ENCODE results near the gene MCRIP2.

The MCRIP2 gene

DNA sequence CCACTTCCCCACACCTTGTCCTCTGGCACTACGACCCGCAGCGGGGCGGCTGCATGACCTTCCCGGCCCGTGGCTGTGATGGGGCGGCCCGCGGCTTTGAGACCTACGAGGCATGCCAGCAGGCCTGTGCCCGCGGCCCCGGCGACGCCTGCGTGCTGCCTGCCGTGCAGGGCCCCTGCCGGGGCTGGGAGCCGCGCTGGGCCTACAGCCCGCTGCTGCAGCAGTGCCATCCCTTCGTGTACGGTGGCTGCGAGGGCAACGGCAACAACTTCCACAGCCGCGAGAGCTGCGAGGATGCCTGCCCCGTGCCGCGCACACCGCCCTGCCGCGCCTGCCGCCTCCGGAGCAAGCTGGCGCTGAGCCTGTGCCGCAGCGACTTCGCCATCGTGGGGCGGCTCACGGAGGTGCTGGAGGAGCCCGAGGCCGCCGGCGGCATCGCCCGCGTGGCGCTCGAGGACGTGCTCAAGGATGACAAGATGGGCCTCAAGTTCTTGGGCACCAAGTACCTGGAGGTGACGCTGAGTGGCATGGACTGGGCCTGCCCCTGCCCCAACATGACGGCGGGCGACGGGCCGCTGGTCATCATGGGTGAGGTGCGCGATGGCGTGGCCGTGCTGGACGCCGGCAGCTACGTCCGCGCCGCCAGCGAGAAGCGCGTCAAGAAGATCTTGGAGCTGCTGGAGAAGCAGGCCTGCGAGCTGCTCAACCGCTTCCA is 8.1 kb upstream of the MCRIP2 start:
- H3K4me3 ChIP-seq (ENCODE audit: low read length) = no peak overlapping the region
- no peak for TF ChIP-seq ZNF274 (IDR thresholded peaks at IDR 0.05; ENCODE audit: low read depth, low read length)

DNA sequence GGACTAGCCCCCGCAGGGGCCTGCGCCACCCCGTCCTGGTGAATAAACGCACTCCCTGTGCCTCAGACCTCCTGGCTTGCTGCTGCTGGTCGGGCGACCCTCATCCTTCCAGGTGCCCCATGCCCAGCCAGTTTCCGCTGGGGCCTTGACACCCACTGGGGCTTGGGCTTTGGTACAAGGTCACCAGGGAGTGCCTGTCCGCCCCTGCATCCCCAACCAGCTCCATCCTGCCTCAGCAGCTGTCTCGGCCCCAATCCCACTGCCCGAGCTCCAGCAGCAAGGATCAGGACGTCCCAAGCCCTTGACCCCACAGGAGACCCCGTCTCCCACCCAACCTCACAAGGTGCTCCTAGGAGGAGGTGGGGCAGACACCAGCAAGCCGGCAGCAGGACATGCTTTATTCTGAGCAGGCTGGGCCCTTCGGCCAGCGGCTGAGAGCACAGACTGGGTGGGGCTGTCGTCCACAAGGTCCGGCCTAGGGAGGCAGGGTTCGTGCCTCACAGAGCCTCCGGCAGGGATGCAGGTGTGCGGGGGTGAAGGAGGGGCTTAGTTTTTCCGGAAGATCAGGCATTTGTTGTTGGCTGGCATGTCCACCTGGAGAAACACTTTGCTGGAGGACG is 7.5 kb upstream of the MCRIP2 start:
- H3K4me3 ChIP-seq (ENCODE audit: low read length) = no peak overlapping the region
- TF ChIP-seq ZNF274 (IDR thresholded peaks at IDR 0.05; ENCODE audit: low read depth, low read length) = no peak

DNA sequence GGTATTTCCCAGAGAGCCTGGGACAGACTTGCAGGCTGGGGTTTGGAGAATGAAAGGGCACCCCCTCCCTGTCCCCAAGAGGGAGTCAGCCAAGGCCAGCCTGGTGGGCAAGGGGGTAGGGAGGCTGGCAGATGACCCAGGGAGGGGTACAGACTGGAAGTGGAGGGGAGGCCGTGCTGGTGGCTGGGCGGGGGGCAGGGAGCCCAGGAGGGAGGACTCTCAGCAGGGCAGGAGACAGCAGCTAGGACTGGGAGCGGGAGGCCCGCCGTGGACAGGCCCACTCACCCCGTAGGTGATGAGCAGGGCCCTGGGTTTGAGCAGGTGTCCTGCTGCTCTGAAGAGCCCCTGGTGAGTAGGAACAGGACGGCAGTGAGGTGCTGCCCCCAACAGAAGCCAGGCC is 6.6 kb upstream of the MCRIP2 start:
- peak overlapping the region; percentile 65; the same call in 1 of the 2 replicates for H3K4me3 ChIP-seq (ENCODE audit: low read length)
- TF ChIP-seq ZNF274 (IDR thresholded peaks at IDR 0.05; ENCODE audit: low read depth, low read length) = no peak

DNA sequence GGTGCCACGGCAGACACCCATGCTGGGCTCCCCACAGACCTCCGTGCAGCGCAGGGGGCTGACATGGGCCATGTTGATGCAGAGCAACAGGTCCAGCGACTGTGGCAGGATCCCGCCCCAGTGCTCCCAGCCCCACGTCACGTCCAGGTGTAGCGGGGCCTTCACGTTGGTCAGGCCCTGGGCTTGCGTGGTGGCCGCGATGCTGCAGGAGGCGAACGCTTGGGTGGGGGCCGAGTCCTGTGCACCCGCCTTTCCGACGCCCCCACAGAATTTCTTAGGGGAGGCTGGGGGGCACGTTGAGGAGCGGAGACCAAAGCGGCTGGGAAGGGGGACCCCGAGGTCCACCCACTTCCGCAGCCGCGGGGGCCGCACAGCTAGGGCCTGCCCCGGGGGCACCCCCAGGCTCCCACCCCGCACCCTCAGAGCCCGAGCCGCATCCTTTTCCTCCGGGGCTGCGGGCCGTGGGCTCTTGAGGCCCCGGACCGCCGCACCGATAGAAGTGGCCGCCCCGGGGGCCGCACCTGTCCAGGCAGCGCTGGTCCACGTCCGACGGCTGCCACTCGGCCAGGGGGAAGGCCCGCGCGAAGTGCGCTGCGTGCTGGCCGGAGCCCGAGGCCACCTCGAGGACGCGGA is 5.9 kb upstream of the MCRIP2 start:
- TF ChIP-seq ZNF274 (IDR thresholded peaks at IDR 0.05; ENCODE audit: low read depth, low read length) = no peak

DNA sequence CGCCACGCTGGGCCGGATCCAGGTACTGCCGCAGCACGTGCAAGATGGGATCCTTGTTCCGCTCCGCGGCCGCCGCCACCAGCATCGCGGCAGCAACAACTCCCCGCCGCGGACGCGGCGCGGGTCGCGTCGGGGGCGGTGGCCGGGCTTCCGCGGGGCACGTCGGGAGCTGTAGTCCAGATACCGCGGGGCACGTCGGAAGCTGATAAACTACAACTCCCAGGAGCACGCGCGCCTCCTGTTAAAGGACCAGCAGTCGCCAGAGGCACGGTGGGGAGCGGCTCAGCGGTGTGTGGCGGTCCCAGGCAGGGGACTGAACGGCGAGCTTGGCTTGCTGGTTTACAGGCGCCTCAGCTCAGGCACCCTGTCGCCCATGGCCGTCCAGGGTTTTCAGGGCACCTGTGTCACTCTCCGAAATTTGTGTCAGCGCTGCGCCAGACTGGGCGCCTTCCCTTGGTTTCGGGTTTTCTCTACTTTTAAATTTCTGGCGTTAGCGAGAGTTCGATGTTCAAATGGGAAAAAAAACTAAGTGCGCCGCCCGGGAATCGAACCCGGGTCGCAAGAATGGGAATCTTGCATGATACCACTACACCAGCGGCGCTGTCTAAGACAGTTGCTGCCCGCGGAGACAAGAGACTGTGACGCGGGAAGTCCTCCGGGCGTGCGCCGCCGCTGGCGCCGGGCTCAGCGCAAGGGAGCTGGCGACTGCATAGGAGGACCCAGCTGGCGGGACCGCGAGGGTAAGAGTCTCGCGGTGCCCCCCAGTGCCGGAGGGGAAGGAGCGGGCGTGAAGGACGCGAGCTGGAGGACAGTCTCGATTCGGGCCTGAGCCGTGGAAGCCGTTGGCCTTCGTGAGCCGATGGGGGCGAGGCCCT is 5.2 kb upstream of the MCRIP2 start, which contains the start of gene METTL26:
METTL26 (minus strand) TSS at position 100 of the 875 bp plus-strand sequence; CDS start at position 85, 15 bp downstream.
- TF ChIP-seq ZNF274 (IDR thresholded peaks at IDR 0.05; ENCODE audit: low read depth, low read length) = no peak
- H3K4me3 ChIP-seq (ENCODE audit: low read length) = peak within 1 kb of the TSS; percentile 65

More for the DNA sequence above, 5.9 kb upstream of the MCRIP2 start:
- H3K4me3 ChIP-seq (ENCODE audit: low read length) = peak overlapping the region; percentile 65

DNA sequence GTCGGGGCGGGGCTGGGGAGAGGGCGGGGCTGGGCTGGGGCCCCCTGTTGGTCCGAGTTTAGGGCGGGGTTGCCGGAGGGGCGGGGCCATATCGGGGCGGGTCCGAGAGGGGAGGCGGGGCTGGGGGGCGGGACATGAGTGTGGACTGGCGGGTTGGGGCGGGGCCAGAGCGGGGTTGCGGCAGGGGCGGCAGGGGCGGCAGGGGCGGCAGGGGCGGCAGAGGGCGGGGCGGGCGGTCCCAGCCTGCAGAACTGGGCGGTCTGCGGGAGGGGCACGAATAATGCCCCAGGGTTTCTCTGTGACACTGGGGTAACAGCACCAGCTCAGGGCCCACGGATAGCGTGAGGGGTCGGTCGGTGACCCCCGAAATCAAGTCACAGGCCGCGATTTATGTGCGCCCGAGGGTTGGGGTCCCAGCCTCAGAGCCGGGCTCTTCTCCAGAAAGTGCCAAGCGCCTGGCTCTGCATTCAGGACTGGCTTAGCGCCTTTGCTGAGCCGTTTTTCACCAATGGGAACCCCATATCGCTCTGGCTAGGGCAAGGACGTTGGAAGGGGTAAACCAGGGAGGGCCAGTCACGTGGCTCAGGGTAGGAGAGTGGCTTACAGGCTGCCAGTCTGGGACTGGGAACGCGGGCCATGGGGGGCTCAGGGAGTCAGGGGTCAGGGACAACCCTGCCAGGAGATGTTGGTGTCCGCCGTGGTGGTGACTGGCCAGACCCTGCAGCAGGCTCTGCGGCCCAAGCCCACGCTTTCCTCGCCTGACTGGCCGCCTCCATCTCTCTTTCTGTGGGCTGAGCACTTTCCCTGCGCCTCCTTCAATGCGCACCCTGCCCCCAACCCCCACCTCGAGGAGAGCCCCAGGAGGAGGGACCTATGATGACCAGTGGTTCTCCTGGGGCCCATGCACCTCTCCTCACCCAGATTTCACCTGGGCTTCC is 4.3 kb upstream of the MCRIP2 start:
- TF ChIP-seq ZNF274 (IDR thresholded peaks at IDR 0.05; ENCODE audit: low read depth, low read length) = no peak
- peak overlapping the region; percentile 33; the same call in 1 of the 2 replicates for H3K4me3 ChIP-seq (ENCODE audit: low read length)

DNA sequence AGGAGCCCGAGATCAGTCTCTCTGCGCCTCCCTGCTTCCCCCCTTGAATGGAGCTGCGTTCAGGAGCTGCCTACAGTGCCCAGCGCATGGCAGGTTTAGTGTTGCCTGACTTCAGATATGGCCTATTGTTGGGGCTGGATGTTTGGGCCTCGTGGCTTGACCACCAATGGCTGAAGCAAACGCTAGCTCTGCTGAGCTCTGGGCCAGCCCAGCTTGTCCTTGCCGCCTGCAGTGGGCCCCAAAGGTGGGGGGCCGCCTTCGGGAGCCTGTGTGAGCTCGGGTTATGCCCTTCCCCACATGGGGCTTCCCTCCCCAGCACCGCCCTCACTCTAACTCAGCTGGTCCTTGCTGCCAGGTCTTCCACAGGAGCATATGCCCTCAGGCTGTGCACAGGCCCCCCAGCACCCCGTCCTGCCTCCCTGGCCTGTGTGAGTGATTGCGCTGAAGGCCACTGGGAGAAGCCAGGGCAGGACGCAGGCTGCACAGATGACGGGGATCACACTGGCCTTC is 3.5 kb upstream of the MCRIP2 start:
- H3K4me3 ChIP-seq (ENCODE audit: low read length) = no peak overlapping the region
- TF ChIP-seq ZNF274 (IDR thresholded peaks at IDR 0.05; ENCODE audit: low read depth, low read length) = no peak

DNA sequence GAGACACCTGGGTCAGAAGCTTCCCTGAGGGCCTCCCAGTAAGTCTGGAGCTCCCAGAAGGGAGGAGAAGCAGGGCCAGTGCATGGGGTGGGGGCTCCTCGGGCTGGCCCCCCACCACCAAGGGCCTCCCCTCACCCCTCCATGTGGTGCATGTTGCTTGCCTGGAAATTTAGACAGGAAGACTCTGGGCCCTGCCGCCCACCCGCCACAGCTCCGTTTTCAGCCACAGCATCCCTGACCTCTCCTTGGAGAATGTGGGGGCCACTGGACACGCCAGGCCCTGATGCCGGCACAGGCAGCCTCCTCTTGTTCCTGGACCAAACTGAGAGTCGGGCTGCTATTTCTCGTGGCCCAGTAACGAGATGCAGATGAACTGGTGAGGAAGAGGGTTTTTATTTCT is 2.8 kb upstream of the MCRIP2 start:
- H3K4me3 ChIP-seq (ENCODE audit: low read length) = no peak overlapping the region
- TF ChIP-seq ZNF274 (IDR thresholded peaks at IDR 0.05; ENCODE audit: low read depth, low read length) = no peak

DNA sequence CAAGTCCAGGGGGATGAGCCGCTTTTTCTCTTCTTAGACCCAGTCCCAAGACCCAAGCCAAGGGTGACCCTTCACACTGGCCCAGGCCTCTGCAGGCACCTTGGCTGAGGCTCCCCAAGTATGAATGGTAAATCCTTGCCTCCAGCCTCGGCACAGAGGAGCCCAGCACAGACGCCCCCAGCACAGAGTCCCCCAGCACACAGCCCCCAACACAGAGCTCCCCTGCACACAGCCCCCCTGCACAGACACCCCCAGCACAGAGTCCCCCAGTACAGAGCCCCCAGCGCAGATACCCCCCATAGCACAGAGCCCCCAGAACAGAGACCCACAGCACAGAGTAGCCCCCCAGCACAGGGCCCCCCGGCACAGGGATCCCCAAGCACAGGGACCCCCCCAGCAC is 1.0 kb upstream of the MCRIP2 start:
- TF ChIP-seq ZNF274 (IDR thresholded peaks at IDR 0.05; ENCODE audit: low read depth, low read length) = no peak
- no peak overlapping the region for H3K4me3 ChIP-seq (ENCODE audit: low read length)

DNA sequence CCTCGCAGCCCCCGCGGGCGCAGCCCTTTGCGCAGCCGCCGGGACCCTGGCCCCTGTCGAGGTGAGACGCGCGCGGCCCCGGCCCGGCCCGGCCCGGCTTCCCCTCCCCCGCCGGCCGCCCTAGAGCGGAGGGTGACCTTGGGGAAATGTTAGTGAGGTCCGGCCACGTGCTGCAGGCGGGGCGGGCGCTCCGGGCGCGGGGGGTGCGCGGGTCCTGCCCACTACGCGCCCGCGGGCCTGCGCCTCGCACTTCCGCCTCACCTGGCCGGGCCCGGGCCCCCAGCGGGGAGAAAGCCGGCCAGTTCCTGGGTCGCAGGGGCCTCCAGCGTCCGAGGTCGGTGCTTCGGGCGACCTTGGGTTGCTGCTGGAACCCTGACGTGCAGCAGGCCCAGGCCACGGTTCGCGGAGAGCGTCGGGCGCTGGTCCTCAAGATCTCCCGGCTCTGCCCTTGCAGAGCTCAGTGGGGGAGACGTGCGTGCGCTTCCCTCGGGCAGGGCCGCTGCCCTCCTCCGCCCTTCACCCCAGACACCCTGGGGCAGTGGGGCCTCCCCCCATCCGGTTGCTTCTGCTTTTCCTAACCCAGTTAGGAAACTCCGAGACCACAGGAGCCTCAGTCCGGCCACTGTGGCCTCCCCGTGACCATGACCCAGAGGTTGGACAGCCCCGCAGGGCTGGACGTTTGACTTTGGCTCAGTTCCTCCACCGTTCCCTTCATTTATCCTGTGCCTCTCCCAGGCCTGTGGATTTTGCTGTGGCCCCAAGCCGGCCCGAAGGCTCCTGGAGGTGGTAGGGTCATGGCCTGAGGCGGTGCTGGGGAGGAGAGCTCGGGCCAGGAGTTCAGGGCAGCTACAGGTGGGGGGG is 791 bp downstream of the MCRIP2 start:
- no peak for TF ChIP-seq ZNF274 (IDR thresholded peaks at IDR 0.05; ENCODE audit: low read depth, low read length)
- peak overlapping the region; percentile 76 for H3K4me3 ChIP-seq (ENCODE audit: low read length)

DNA sequence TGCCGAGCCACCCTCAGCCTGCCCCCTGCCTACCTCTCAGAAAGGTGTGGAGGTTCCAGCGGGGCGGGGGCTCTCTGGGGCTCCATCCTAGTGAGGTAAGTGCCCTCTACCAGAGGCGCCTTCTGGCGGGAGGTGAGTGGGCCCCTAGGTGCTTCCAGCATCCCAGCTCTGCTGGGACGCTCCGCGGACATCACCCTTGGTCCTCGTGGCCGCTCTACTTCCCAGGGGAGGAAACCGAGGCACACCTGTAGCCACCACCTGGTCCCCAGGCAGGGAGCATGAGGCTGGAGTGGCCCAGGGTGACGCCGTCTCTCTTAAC is 1.4 kb downstream of the MCRIP2 start:
- peak overlapping the region; percentile 76; the same call in 1 of the 2 replicates for H3K4me3 ChIP-seq (ENCODE audit: low read length)
- TF ChIP-seq ZNF274 (IDR thresholded peaks at IDR 0.05; ENCODE audit: low read depth, low read length) = no peak

DNA sequence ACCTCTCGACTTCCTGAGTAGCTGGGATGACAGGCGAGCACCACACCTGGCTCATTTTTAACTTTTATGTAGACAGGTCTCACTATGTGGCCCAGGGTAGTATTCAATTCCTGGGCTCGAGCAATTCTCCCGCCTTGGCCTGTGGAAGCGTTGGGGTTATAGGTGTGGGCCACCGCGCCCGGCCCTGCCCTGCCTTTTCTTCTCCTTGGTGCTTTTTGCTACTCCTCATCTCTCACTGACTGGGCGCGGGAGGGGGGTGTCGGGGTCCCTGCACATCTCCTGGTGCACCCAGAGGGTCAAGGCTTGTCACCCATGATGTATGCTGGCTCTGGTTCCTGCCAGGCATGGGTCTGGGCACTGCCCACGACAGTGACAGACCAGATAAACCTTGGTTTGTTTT is 2.9 kb downstream of the MCRIP2 start:
- TF ChIP-seq ZNF274 (IDR thresholded peaks at IDR 0.05; ENCODE audit: low read depth, low read length) = no peak
- no peak overlapping the region for H3K4me3 ChIP-seq (ENCODE audit: low read length)

Data from GM08714 (cell line).